ENCODE results near the gene DAO.
A peak's percentile ranks its signal among the peaks of the same experiment; 100 is the strongest.

The DAO gene

GRCh38 chr12:108876550-108876949, 3.3 kb upstream of the DAO start:
- no peak for DNase-seq

GRCh38 chr12:108881953-108882352, 2.1 kb downstream of the DAO start:
- DNase-seq, result no peak

GRCh38 chr12:108884116-108885012, 4.5 kb downstream of the DAO start:
- DNase-seq, result peak; percentile 59

DNA sequence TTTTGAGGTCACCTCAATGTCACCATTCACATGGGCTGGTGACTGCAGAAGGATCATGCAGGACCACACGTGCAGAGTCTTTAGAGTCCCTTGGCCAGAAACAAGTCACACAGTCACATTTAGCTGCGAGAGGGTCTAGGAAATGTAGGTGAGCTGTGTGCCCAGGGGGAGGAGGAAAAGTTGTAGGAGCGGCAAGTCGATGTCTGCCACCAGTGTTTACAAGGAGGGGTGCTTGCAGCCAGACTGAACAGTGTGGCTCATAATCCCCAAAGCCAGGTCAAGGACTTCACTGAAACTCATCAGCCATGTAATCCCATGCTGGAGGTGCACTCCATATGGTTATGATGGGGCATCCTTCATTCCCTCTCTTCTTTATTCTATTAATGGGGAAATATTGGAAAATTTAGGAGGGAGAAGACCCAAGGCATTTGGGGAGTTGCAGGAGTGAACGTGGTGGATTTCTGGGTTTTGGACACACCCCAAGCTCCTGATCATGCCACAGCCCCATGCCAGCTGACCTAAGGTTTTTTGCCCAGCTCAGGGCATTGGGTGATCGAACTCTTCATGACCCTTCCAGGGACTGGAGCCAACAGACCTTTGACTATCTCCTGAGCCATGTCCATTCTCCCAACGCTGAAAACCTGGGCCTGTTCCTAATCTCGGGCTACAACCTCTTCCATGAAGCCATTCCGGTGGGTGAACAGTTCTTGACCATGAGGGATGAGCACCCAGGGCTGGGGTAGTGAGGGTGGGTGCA, 7.2 kb downstream of the DAO start:
- DNase-seq, result no peak

- no peak for DNase-seq
Observed at GRCh38 chr12:108888031-108888430, 8.1 kb downstream of the DAO start.

- DNase-seq, result no peak
Observed at GRCh38 chr12:108890208-108890607, 10.3 kb downstream of the DAO start.

- no peak for DNase-seq
Observed at GRCh38 chr12:108895220-108895802, 15.4 kb downstream of the DAO start.

DNA sequence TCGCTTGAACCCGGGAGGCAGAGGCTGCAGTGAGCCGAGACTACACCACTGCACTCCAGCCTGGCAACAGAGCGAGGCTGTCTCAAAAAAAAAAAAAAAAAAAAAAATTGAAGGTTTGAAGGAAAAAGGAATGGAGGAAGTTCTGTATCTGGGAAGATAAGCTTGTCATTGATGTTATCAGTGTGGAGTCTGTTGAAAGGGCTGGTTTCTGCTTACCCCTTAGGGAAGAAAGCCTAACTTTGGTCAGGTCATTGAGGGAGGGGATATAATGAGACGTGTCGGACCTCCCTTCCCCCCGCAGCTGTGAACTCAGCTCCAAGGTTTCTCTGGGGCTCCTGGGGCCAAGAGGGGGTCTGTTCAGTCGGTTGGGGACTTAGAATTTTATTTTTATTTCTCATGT, 16.4 kb downstream of the DAO start:
- no peak for DNase-seq

DNA sequence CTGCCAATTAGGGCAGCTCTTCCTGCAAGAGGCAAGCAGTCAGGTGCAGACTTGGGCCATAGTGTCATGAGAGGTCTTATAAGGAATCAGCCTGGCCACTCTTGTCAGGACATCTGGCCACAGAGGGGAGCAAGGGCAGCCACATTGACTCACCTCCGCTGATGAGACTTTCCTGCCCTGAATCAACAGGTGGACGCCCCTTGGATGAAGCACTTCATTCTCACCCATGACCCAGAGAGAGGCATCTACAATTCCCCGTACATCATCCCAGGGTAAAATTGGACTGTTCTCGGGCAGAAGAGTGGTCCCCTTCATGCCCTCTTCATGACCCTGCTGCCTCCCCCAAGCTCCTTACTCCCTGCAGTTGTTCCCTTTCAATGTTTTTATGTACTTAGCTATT, 16.9 kb downstream of the DAO start:
- DNase-seq, result no peak

DNA sequence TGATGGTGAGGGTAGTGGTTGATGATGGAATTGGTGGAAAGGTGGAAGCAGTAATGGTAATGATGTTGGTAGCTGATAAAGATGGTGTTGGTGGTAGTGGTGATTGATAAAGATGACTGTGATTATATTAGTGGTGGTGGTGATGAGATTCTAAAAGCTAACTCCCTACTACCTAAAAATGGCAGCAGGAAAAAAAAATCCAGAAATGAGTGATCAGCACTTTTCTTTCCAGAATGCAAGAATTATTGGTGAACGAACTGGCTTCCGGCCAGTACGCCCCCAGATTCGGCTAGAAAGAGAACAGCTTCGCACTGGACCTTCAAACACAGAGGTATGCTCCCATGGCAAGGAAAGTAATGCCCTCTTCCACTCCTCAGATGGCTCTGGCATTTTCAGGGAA, 19.3 kb downstream of the DAO start:
- no peak for DNase-seq

DNA sequence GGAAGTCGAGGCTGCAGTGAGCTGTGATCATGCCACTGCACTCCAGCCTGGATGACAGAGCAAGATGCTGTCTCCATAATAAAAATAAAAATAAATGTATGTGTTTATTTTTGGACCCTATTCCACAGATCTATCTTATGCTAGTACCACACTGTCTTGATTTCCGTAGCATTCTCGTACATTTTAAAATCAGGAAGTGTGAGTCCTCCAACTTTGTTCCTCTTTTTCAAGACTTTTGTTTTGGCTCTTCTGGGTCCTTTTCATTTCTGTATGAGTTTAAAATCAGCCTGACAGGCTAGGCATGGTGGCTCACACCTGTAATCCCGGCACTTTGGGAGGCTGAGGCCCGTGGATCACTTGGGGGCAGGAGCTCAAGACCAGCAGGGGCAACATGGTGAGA, 25.8 kb downstream of the DAO start:
- no peak for DNase-seq

- DNase-seq, result no peak
Observed at GRCh38 chr12:108906971-108907370, 27.1 kb downstream of the DAO start.

DNA sequence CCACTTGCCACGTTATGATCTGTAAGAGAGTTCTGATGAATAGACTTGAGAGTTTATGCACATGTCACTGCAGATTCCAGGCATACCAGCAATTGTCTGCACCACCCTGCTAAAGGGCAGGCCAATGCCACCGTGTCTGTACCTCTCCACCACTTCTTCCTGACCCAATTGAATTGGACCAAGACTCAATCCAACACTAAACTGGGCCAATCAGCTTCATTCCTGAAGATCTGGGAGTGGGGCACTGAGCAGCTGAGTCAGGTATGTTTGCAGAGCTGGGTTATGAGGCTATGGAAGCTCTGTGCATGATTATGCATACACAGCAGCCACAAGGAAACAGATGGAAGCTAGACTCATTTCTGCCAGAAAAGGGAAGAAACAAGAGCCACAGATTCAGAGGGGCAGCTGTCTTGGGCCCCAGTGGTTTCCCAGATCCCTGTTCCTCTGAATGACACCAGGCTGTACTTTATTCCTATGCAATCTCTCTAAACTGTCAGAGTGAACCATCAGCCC, 28.0 kb downstream of the DAO start:
- no peak for DNase-seq

DNA sequence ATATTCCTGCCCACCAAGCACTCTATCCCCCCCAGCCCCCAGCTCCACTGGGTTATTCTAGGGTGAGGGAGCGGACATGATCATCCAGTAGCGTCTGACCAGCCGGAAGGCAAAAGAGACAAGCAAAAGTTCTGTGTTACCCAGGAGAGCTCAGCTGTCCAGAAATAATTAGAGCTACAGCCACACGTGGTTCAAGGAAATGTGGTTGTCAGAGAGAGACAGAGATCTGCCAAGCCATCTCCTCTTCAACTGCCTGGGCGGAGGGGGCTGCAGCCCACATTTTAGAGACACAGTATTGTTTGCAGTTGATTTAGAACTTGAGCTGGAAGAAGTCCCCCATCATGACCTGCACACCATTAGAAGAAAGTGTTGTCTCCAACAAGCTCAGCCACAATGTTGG, 30.4 kb downstream of the DAO start:
- DNase-seq, result no peak

- no peak for DNase-seq
Observed at GRCh38 chr12:108911915-108912314, 32.0 kb downstream of the DAO start.

GRCh38 chr12:108912361-108912760, 32.5 kb downstream of the DAO start:
- no peak for DNase-seq

DNA sequence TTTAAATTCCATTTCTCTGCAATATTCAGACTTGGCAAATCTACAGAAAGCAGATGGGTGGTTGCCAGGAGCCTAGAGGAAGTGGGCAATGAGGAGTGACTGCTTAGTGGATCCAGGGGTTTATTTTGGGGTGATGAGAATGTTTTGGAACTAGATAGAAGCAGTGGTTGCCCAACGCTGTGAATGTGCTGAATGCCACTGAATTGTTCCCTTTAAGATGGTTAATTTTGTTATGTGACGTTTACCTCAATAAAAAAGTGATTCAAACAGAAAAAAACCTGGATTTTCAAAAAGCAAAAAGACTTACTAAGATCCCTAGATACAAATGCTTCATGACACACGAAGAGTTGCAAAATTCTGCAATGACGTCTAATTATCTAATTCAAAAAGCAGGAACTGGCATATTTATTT, 34.2 kb downstream of the DAO start:
- DNase-seq, result no peak

DNA sequence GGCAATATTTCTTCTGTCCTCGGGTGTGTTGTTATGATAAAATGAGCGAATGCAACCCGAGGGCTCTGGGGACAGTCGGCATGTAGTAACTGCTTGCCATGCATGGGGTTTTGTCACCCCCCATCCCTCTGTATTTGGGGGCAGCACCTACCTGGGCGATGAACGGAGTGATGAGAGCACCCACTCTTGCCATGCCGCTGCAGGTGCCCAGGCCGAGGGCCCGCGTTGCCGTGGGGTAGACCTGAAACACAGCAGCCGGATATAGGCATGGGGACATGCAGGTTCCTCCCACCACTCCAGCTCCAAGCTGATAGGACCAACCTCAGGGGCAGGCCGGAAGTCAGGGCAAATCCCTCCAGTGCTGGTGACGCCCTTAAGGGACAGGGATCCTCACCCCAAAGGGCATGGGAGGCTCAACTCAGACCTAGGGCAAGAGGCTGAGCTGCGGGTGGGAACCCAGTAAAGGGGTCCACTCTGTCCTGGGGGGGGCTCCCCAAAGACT, 35.8 kb downstream of the DAO start:
- no peak for DNase-seq

DNA sequence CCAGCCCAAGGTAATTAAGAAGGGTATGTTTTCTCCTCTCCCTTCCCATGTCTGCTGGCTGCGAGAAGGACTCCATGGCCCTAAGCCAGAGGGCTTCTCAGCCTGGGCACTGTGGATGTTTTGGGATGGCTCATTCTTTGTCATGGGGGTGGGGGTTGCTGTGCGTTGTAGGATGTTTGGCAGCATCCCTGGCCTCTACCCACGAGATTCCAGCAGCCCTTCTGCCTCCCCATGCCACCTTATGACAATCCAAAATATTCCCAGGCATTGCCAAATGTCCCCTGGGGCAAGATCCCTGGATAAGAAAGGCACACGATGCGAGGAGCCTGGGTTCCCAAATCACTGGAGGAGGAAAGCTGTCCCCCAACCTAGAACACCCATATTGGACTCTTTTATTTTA, 36.4 kb downstream of the DAO start:
- no peak for DNase-seq

GRCh38 chr12:108918206-108918605, 38.3 kb downstream of the DAO start:
- no peak for DNase-seq

GRCh38 chr12:108918960-108919642, 39.2 kb downstream of the DAO start:
- no peak for DNase-seq

- DNase-seq, result no peak
Observed at GRCh38 chr12:108921946-108922345, 42.1 kb downstream of the DAO start.

DNA sequence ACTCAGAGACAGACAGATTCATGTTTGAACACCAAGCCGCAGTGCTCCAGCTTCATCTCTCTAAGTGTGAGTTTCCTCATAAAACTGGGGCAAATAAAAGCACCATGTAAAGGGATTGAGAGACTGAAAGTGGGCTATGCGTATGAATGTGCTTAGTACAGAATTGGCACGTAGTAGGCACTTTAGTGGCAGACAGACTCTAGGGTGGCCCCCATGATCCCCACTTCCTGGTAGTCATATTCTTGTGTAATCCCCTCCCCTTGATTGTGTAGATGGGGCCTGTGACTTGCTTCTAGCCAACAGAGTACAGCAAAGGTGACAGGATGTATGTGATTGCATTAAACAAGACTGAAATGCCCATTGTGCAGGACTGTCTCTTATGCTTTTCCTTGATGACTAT, 43.0 kb downstream of the DAO start:
- no peak for DNase-seq

Data from T-helper 9 cell (primary cell).